Activated CD4-positive, alpha-beta T cell treated with anti-CD3 and anti-CD28 coated beads, Interleukin-2, amount 10 ng/mL, durations not matched to agents 24 days and 14 days (primary cell): Measurements from ENCODE around the gene GPR150. TPM values are rescaled to one million over a fixed set of nuclear protein-coding genes. Genes with fewer than 3 reads are reported as not detected.

Experiments used
- DNase-seq: peaks from one replicate; pipeline ENCODE4 v3.0.0; 2022
- H3K27ac Mint-ChIP-seq: one replicate; pipeline ENCODE4 v1.8.0; 2022; ENCODE audit warnings: mild to moderate bottlenecking, mixed read lengths
- H3K27me3 Mint-ChIP-seq: one replicate; pipeline ENCODE4 v1.8.0; 2022; ENCODE audit warnings: mixed read lengths
- H3K36me3 Mint-ChIP-seq: one replicate; pipeline ENCODE4 v1.8.0; 2022; ENCODE audit warnings: low read depth, mild to moderate bottlenecking, mixed read lengths
- H3K4me1 Mint-ChIP-seq: one replicate; pipeline ENCODE4 v1.8.0; 2021; ENCODE audit warnings: mixed read lengths
- H3K4me3 Mint-ChIP-seq: one replicate; pipeline ENCODE4 v1.8.0; 2022; ENCODE audit warnings: mild to moderate bottlenecking, moderate library complexity, mixed read lengths
- H3K9me3 Mint-ChIP-seq: one replicate; pipeline ENCODE4 v1.8.0; 2021; ENCODE audit warnings: mixed read lengths
- intact Hi-C: fragments of 100-400 bp; cut with micrococcal nuclease; formaldehyde crosslinking; loops from one replicate; pipeline ENCODE4 v1.15.1; 2023
- total RNA-seq: library from RNA; stranded (reverse); gene quantifications from 2 replicates; pipeline ENCODE4 v1.2.3, GENCODE V29; 2022

GPR150 gene
- total RNA-seq, 1 donor from 2014 or later = 0.56 TPM

- no peak overlapping the region for H3K27ac Mint-ChIP-seq
Observed at GRCh38 chr5:95613514-95613913, 6.4 kb upstream of the GPR150 start.

GRCh38 chr5:95615164-95615467 is 4.8 kb upstream of the GPR150 start:
- Mint-ChIP-seq H3K4me3 (no peak overlapping the region), H3K27ac (peak overlapping the region; percentile 18), H3K36me3 (peaks cover 22% of the 10 kb centered on the region), H3K4me1 (peaks cover 21% of the 10 kb centered on the region), H3K9me3 (peaks cover 9% of the 10 kb centered on the region), H3K27me3 (peaks cover 14% of the 10 kb centered on the region)
- no peak for DNase-seq
- intact Hi-C loops = loop anchor here (1.0 kb wide), 1 partner anchor 24 kb away; no protein-coding TSS in a partner anchor

More at GRCh38 chr5:95613514-95613913, 6.4 kb upstream of the GPR150 start:
- DNase-seq = no peak
- Mint-ChIP-seq H3K9me3 (peaks cover 6% of the 10 kb centered on the region), H3K4me1 (peaks cover 6% of the 10 kb centered on the region), H3K4me3 (no peak overlapping the region), H3K36me3 (peaks cover 23% of the 10 kb centered on the region), H3K27me3 (peaks cover 2% of the 10 kb centered on the region)
- intact Hi-C loops = no loop called here

- Mint-ChIP-seq H3K4me1 (peaks cover 28% of the 10 kb centered on the region), H3K27ac (no peak overlapping the region), H3K27me3 (peaks cover 16% of the 10 kb centered on the region), H3K9me3 (peaks cover 9% of the 10 kb centered on the region), H3K4me3 (no peak overlapping the region), H3K36me3 (peaks cover 22% of the 10 kb centered on the region)
- intact Hi-C loops = no loop called here
- no peak for DNase-seq
Observed at GRCh38 chr5:95617057-95617456, 2.8 kb upstream of the GPR150 start.

- Mint-ChIP-seq H3K9me3 (peaks cover 6% of the 10 kb centered on the region), H3K4me3 (peak overlapping the region; percentile 91), H3K4me1 (peaks cover 38% of the 10 kb centered on the region), H3K36me3 (peaks cover 13% of the 10 kb centered on the region), H3K27ac (no peak overlapping the region), H3K27me3 (peaks cover 16% of the 10 kb centered on the region)
- intact Hi-C loops = no loop called here
- no peak for DNase-seq
Observed at GRCh38 chr5:95619096-95619495, 791 bp upstream of the GPR150 start.

- H3K4me3 Mint-ChIP-seq = peak overlapping the region; percentile 91
- H3K27ac Mint-ChIP-seq = peak overlapping the region; percentile 67
- intact Hi-C loops = no loop called here
- H3K4me1 Mint-ChIP-seq = peaks cover 38% of the 10 kb centered on the region
- H3K27me3 Mint-ChIP-seq = peaks cover 16% of the 10 kb centered on the region
- peaks cover 10% of the 10 kb centered on the region for H3K36me3 Mint-ChIP-seq
- H3K9me3 Mint-ChIP-seq = peaks cover 6% of the 10 kb centered on the region
- DNase-seq = no peak
Observed at GRCh38 chr5:95619514-95620029, 315 bp upstream of the GPR150 start.

DNA sequence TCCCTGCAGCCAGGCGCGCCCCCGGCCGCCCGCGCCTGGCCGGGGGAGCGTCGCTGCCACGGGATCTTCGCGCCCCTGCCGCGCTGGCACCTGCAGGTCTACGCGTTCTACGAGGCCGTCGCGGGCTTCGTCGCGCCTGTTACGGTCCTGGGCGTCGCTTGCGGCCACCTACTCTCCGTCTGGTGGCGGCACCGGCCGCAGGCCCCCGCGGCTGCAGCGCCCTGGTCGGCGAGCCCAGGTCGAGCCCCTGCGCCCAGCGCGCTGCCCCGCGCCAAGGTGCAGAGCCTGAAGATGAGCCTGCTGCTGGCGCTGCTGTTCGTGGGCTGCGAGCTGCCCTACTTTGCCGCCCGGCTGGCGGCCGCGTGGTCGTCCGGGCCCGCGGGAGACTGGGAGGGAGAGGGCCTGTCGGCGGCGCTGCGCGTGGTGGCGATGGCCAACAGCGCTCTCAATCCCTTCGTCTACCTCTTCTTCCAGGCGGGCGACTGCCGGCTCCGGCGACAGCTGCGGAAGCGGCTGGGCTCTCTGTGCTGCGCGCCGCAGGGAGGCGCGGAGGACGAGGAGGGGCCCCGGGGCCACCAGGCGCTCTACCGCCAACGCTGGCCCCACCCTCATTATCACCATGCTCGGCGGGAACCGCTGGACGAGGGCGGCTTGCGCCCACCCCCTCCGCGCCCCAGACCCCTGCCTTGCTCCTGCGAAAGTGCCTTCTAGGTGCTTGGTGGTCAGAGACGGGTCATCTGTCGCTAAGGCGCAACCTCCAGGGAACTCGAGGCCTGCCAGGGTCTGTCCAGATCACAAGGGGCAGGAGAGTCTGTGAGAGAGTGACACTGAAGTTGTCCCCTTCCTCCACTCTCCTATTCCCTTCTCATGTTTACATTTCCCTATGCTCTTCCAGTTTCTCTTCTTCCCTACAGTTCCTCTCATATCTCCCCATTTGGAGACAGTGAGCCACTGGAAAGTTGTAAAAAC is 1.3 kb downstream of the GPR150 start:
- Mint-ChIP-seq H3K9me3 (peaks cover 6% of the 10 kb centered on the region), H3K4me1 (peaks cover 35% of the 10 kb centered on the region), H3K36me3 (peaks cover 6% of the 10 kb centered on the region), H3K27me3 (peaks cover 16% of the 10 kb centered on the region), H3K27ac (peak overlapping the region; percentile 83), H3K4me3 (peak overlapping the region; percentile 80)
- intact Hi-C loops = loop anchor here (1.0 kb wide), 3 partner anchors 11 to 66 kb away; partner anchors contain the start of gene ARSK
- DNase-seq = peak; percentile 85

DNA sequence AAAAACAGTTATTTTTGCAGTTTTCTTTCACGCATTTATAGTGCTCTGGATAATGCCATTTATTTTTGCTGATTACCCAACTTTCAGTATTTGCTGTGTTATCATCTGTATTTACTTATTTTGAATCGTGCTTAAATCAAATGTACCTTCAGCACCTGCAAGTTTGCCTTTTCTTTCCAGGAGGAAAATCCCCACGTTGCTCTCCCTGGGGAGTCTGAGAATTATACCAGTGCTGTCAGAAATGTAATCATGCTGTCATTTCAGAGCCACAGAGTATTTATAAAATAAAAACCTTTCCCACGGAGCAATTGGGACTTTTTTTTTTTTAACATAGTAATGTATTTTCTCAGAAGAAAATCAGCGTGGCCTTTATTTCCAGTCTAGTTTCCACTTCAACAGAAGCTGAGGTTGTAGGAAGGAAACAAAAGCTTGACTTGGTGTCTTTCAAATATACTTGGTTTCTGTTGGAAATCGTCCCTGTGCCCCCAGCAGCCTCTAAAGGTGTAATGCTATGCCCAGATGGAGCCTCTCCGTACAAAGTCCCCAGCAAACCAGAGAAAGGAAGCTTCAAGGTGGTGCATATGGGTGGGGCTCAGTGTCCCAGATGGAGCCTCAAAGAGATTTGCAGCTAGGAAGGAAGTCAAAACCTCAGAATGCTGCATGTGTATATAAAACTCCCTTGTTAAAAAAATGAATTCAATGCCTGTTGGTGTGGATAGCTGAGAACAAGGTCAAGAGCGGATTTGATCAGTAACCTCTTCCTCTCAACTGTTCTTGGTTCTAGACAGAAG is 2.1 kb downstream of the GPR150 start:
- DNase-seq = peak; percentile 79
- H3K4me3 Mint-ChIP-seq = peak overlapping the region; percentile 80
- peaks cover 35% of the 10 kb centered on the region for H3K4me1 Mint-ChIP-seq
- intact Hi-C loops = loop anchor here (1.0 kb wide), 3 partner anchors 10 to 67 kb away; partner anchors contain the start of gene ARSK
- peaks cover 6% of the 10 kb centered on the region for H3K9me3 Mint-ChIP-seq
- H3K36me3 Mint-ChIP-seq = peaks cover 6% of the 10 kb centered on the region
- peaks cover 19% of the 10 kb centered on the region for H3K27me3 Mint-ChIP-seq
- peak overlapping the region; percentile 83 for H3K27ac Mint-ChIP-seq

GRCh38 chr5:95623706-95624105 is 3.8 kb downstream of the GPR150 start:
- Mint-ChIP-seq H3K36me3 (peaks cover 2% of the 10 kb centered on the region), H3K27ac (no peak overlapping the region), H3K4me3 (no peak overlapping the region), H3K9me3 (peaks cover 3% of the 10 kb centered on the region), H3K27me3 (peaks cover 15% of the 10 kb centered on the region), H3K4me1 (peaks cover 30% of the 10 kb centered on the region)
- intact Hi-C loops = no loop called here
- DNase-seq = no peak

- H3K4me3 Mint-ChIP-seq = no peak overlapping the region
- peaks cover 24% of the 10 kb centered on the region for H3K4me1 Mint-ChIP-seq
- intact Hi-C loops = no loop called here
- peaks cover 12% of the 10 kb centered on the region for H3K27me3 Mint-ChIP-seq
- peaks cover 3% of the 10 kb centered on the region for H3K9me3 Mint-ChIP-seq
- H3K36me3 Mint-ChIP-seq = peaks cover under 1% of the 10 kb centered on the region
- no peak overlapping the region for H3K27ac Mint-ChIP-seq
- no peak for DNase-seq
Observed at GRCh38 chr5:95624368-95624767, 4.5 kb downstream of the GPR150 start.

DNA sequence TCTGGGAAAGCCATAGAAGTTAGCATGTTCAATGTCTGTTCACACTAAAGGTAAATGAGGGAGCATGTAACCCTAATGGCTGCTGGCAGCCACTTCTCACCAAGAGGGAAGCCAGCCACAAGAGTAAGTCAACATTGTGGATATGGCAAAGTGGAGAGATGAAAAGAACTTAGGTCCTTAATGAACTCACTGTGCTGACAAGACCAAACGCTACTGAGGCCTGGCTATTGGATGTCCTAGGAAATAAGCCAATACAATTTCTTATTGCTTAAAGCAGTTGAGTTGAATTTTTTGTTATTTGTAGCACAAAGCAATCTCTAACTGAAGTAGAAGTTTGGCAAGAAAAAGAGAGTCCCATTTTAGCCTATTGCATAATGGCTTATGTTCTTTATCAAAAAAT is 6.8 kb downstream of the GPR150 start:
- Mint-ChIP-seq H3K9me3 (peaks cover 8% of the 10 kb centered on the region), H3K27ac (no peak overlapping the region)

DNA sequence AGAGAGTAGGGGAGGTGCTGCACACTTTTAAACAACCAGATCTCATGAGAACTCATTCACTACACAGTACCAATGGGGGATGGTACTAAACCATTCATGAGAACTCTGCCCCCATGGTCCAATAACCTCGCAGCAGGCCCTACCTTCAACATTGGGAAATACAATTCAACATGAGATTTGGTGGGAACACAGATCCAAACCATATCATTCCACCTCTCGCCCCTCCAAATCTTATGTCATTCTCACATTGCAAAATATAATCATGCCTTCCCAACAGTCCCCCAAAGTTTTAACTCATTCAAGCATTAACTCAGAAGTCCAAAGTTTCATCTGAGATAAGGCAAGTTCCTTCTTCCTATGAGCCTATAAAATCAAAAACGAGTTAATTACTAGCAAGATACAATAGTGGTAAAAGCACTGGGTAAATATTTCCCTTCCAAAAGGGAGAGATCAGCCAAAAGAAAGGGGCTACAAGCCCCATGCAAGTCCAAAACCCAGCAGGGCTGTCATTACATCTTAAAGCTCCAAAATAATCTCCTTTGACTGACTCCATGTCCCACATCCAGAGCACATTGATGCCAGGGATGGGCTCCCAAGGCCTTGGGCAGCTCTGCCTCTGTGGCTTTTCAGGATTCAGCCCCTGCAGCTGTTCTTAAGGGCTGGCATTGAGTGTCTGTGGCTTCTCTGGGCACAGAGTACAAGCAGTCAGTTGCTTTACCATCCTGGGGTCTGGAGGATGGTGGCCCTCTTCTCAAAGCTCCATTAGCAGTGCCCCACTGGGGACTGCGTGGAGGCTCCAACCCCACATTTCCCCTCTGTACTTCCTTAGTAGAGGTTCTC is 8.3 kb downstream of the GPR150 start:
- Mint-ChIP-seq H3K27me3 (peaks cover 2% of the 10 kb centered on the region), H3K36me3 (peaks cover 5% of the 10 kb centered on the region), H3K4me3 (no peak overlapping the region), H3K9me3 (peaks cover 17% of the 10 kb centered on the region), H3K27ac (no peak overlapping the region), H3K4me1 (peaks cover 13% of the 10 kb centered on the region)
- intact Hi-C loops = no loop called here
- DNase-seq = no peak

More for the DNA sequence above, 6.8 kb downstream of the GPR150 start:
- no peak for DNase-seq
- intact Hi-C loops = no loop called here
- Mint-ChIP-seq H3K4me3 (no peak overlapping the region), H3K4me1 (peaks cover 17% of the 10 kb centered on the region), H3K36me3 (no peaks in the 10 kb centered on the region), H3K27me3 (peaks cover 3% of the 10 kb centered on the region)

DNA sequence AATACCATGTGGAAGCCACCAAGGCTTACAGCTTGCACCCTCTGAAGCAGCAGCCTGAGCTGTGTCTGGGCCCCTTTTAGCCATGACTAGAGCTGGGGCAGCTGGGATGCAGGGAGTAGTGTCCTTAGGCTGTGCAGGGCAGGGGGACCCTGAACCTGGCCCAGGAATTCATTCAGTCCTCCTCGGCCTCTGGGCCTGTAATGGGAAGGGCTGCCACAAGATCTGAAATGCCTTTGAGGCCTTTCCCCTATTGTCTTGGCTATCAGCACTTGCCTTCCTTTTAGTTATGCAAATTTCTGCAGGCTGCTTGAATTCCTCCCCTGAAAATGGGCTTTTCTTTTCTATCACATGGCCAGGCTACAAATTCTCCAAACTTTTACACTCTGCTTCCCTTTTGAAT is 9.0 kb downstream of the GPR150 start:
- DNase-seq = no peak
- H3K36me3 Mint-ChIP-seq = peaks cover 5% of the 10 kb centered on the region
- H3K4me3 Mint-ChIP-seq = no peak overlapping the region
- intact Hi-C loops = no loop called here
- H3K27me3 Mint-ChIP-seq = peaks cover 2% of the 10 kb centered on the region
- peaks cover 14% of the 10 kb centered on the region for H3K4me1 Mint-ChIP-seq
- H3K9me3 Mint-ChIP-seq = peaks cover 18% of the 10 kb centered on the region
- H3K27ac Mint-ChIP-seq = no peak overlapping the region

GRCh38 chr5:95630394-95630917 is 10.6 kb downstream of the GPR150 start:
- H3K27ac Mint-ChIP-seq = no peak overlapping the region
- DNase-seq = no peak

More at GRCh38 chr5:95630394-95630917, 10.6 kb downstream of the GPR150 start:
- Mint-ChIP-seq H3K36me3 (peaks cover 5% of the 10 kb centered on the region), H3K4me3 (no peak overlapping the region), H3K9me3 (peaks cover 18% of the 10 kb centered on the region), H3K4me1 (peaks cover 14% of the 10 kb centered on the region), H3K27me3 (peaks cover 5% of the 10 kb centered on the region)
- intact Hi-C loops = loop anchor here (5.0 kb wide), 1 partner anchor 332 kb away; the partner anchor contains the start of gene ELL2
